ENCODE results near the gene ZC3H7A.
A peak's percentile ranks its signal among the peaks of the same experiment; 100 is the strongest.

ZC3H7A gene

DNA sequence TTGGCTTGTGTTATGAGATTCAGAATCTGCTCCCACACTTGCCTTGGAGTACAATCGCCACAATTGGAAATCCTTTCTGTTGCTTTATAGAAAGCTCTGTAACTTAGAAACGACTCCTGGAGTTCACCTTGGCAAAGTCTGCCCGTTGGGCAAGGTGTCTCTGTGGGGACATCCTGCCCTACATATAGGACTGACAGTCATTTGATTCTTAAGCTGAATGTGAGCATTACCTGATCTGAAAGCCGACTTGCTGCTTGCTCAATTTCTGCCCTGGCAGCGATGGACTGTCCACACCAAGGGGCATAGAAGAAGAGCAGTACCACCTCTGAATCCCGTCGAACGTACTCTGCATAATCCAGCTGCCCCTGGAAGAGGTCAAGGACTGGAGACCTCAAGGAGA is 61.3 kb downstream of the ZC3H7A start:
- DNase-seq, result no peak

- no peak for DNase-seq
Measured at GRCh38 chr16:11734653-11735043, 62.4 kb downstream of the ZC3H7A start.

DNA sequence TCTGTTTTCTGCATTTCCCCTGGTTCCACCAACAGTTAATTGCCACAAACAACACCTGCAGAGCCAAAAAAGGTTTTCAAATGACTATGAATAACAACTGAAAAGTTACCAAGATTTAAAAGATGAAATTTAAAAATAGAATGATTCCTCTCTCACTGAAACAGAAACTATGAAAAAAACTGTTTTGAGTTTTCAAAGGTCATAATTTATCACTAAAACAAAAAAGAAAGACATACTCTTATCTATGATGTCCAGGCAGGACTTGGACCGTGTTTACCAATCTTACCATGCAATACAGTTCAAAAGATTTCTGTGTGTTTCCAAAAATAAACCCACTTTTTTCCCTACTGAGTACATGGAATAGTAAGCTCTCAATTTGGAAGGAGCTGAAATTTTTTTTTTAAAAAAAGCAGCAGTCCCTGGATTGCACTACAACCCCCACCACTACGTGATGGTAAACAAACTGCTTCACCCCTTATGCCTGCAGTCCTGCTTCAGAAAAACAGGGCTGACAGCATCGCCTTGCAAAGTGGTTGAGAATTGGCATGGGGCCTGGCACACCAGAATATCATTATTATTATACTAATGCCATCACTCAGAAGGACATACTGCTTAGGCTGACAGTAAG is 62.9 kb downstream of the ZC3H7A start:
- DNase-seq, result no peak

DNA sequence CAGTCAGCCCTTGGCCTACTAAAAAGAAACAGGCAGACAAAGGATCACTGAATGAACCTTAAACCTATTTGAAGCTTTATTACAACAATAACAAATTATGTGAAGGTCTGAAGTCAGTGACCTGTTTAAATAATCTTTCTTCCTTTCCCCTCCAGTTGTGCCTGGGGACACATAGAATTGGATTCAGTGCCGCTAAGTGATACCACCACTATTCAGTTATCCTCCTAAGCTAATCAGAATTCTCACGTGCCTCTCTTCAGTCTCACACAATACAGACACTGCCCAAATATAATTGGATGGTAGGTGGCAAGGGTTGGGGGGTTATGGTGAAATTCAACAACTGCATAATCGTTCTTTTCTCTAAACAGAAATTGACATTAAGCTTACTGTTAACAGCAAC is 65.8 kb downstream of the ZC3H7A start:
- DNase-seq, result no peak

DNA sequence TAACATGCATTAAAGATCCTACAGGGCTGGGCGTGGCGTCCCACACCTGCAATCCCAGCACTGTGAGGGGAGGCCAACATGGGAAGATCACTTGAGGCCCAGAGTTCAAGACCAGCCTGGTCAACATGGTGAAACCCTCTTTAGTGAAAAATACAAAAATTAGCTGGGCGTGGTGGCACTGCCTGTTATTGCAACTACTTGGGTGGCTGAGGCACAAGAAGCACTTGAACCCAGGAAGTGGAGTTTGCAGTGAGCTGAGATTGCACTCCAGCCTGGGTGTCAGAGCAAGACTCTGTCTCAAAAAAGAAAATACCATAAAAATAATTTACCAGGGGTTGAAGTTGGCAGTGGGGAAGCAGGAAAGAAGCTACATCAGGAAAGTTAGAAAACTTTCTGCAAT is 67.3 kb downstream of the ZC3H7A start:
- no peak for DNase-seq

- DNase-seq, result no peak
Measured at GRCh38 chr16:11727796-11728543, 69.1 kb downstream of the ZC3H7A start.

DNA sequence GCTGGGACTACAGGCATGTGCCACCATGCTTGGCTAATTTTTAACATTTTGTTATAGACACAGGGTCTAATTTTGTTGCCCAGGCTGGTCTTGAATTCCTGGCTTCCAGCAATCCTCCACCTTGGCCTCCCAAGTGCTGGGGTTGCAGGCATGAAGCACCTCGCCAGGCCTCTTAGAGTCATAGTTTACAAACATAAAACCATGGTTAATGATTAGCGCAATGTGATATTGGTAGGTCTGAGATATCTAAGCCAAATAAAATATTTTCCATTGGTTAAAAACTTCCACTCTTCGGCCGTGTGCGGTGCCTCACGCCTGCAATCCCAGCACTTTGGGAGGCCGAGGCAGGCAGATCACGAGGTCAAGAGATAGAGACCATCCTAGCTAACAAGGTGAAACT is 71.0 kb downstream of the ZC3H7A start:
- DNase-seq, result no peak

DNA sequence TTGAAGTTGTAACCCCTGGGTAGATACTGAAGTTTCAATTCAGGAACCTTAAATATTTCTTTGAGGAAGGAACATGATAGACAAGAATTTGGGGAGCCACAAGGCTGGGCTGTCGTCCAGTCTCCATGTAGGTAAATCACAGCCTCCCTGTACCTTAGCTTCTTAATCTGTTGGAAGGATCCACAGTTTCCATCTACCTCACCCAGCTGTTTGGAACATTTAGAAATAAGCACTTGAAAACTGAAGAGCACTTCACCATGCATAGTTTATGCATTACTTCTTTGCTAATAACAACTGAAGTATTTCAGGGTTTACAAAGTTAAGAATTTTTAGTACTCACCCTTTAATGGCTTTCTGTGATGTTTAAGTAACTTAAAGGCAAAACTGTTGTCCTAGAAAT is 71.6 kb downstream of the ZC3H7A start:
- DNase-seq, result no peak

DNA sequence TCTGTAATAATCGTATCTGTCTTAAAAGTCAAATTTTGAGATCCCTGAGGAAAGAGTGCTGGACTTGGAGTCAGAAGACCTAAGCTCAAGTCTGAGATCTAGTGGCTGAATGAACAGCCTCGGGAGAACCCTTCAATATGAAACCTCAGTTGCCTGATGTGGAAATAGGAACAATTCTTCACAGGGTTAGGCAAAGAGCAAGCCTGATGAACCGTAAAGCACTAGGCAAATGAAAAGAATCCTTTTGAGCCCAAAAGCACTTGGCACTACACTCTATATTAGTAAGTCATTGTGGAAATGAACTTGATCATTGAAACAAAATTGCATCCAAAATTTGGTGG is 74.6 kb downstream of the ZC3H7A start:
- DNase-seq, result no peak

DNA sequence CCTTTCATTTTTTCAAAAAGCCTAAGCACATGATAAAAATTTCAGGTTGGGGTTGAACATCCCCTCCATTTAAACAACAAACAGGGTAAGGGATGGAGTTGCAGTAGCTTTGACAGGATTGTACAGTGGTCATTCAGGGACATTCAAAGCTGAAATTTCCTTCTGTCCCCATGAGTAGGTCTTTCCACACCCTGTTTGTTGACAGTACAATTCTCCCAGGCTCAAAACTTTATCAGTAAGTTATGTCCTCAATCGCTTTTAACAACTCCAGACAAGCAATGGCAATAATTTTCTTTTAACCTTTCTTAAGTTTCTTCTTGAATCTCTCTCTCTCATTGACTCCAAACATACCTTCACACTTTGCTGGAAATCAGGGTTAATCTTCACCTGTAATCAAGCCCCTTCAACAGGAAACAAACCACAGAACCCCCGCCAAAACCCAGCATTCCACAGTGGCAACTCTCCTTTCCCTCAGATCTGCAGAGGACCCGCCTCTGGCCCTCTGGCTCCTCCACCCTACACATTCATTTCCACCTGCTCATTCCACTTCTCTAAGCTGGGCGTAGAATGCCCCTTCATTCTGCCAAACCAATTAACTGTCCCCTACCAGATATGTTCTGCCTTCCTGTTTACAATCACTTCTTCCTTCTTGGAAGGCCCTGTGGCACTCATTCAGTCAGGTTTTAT is 75.1 kb downstream of the ZC3H7A start:
- DNase-seq, result no peak

- no peak for DNase-seq
Measured at GRCh38 chr16:11719762-11720161, 77.3 kb downstream of the ZC3H7A start.

DNA sequence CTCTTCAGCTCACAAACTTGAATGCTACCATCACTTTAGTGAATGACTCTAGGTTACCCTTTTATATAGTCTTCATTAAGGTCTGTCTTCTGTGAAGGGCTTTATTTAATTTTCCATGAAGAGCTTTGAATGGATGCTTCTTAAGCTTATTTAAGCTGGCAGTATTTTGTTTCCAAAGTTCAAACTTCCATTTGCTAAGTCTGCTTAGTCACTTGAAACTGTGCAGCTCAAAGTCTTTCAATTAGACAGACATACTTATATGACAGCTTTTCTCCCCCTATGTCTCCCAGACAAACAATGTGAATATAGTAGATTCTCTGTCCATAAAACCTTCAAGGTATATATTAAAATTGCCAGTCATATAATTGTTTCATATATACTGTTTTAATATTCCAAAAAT is 77.9 kb downstream of the ZC3H7A start:
- no peak for DNase-seq

DNA sequence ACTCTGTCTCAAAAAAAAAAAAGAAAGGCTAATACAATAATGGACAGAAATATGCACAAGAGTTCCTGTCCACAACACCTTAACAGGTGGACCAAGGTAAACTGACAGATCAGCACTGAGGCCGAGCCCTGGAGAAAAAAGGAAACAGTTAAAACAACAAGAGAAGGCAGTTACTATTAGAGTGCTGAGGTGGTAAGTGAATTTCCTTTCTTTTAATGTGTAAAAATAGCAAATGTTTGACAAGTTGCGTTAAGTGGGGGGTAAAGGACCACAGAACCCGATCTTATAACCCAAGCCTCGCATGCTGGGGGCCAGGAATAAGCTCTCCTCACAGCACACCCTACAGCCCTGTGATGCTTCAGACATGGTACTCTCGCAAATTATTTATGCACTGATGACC is 79.2 kb downstream of the ZC3H7A start:
- no peak for DNase-seq

- DNase-seq, result no peak
Measured at GRCh38 chr16:11716336-11716735, 80.7 kb downstream of the ZC3H7A start.

DNA sequence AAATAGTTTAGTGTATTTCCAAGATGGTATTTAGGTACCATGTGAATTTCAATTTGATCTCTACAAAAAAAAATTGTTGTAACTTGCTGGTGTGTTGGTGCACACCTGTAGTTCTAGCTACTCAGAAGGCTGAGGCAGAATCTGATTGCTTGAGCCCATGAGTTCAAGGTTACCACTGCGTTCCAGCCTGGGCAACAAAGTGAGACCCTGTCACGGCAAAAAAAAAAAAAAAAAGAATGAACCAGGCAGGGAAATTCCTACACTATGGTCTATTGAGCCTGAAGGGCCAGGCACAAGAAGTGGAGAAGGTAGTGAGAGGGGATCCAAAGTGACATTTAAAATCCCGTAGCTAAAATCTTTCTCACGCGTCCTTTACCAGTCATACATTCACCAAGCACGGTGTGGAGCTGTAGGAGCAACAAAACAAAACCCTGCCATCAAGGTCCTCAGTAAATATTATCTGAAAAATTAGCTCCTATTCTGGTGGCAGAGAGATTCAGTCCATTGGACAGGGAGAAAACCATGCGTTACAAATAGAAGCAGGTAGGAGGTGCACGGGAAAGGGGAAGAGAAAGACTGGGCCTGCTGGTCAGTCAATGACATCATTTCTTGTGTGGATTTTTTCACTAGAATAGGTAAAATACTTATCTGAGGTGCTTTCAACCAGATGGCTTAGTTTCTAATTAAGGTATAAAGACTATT is 81.7 kb downstream of the ZC3H7A start:
- DNase-seq, result no peak

DNA sequence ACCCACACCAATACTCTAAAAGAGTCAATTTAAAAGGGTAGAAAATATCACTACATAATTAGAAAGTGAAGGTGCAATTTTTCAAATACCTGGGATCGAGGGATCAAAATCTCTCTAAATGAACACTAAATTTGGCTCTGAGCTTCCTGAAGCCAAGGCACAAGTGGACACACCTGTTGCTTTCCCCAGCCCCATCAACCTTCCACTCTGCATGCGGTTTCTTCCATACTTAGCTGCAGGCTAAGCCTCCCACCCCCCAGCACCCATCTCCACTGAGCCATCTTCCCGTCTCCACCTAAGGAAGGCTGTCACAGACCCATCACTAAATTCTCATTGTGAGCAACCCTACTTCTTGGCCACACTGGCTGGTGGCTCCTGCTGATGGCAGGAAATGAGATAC is 84.9 kb downstream of the ZC3H7A start:
- DNase-seq, result no peak

GRCh38 chr16:11711662-11712061 is 85.4 kb downstream of the ZC3H7A start:
- DNase-seq, result no peak

DNA sequence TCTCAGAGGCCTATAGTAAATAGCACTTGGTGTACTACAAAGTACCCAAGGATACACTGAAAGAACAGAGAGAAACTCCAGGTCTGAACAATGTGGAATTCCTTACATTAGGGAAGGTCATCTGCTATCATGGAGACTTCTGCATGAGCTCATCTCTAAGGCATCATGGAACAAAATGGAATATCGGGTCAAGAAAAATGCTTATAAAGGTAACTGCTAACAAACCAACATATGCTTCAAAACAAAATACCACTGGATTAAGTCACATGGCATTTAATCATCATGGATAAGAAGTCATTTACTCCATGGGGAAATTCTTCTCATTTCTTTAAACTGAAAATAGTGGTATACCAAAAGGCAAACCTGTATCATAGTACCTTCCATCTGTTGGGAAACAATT is 88.6 kb downstream of the ZC3H7A start:
- DNase-seq, result peak; percentile 37

DNA sequence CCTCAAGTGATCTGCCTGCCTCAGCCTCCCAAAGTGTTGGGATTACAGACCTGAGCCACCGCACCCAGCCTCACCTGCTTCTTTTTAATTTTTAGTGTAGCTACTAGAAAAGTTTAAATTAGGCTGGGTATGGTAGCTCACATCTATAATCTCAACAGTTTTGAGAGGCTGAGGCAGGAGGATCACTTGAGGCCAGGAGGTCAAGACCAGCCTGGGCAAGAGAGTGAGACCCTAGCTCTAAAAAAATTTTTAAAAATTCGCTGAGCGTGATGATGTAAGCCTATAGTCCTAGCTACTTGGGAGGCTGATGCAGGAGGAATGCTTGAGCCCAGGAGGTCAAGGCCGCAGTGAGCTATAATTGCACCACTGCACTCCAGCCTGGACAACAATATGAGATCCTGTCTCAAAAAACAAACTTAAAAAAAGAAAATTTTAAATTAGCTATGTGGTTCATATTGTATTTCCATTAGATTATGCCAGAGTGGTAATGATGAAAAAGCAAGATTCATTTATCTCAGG is 89.3 kb downstream of the ZC3H7A start:
- DNase-seq, result no peak

- no peak for DNase-seq
Measured at GRCh38 chr16:11706180-11706742, 90.8 kb downstream of the ZC3H7A start.

GRCh38 chr16:11705311-11706025 is 91.6 kb downstream of the ZC3H7A start:
- DNase-seq, result no peak

Measured in fibroblast of skin of abdomen (primary cell).